ENCODE results near the gene PCNX2.

GRCh38 chr1:233343262-233343661 is 47.7 kb upstream of the PCNX2 start:
- TF ChIP-seq MTA3 (IDR thresholded peaks at IDR 0.05; ENCODE audit: borderline replicate concordance, low read length), result no peak
- TF ChIP-seq CTCF (IDR thresholded peaks at IDR 0.05 in 2 of 3, conservative IDR thresholded peaks at IDR 0.05 in 1 of 3; ENCODE audit: control insufficient read depth in 2 of 3, extremely low read depth in 1 of 3, insufficient read depth in 1 of 3, low read depth in 3 of 3, low read length in 3 of 3), result no peak
- TF ChIP-seq, protein P1, sequence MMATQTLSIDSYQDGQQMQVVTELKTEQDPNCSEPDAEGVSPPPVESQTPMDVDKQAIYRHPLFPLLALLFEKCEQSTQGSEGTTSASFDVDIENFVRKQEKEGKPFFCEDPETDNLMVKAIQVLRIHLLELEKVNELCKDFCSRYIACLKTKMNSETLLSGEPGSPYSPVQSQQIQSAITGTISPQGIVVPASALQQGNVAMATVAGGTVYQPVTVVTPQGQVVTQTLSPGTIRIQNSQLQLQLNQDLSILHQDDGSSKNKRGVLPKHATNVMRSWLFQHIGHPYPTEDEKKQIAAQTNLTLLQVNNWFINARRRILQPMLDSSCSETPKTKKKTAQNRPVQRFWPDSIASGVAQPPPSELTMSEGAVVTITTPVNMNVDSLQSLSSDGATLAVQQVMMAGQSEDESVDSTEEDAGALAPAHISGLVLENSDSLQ (IDR thresholded peaks at IDR 0.05), result no peak

All from GM12878 (cell line).